ENCODE data around the gene SENP6. TPM values are rescaled to one million over a fixed set of nuclear protein-coding genes. Genes with fewer than 3 reads are reported as not detected.

SENP6 gene
- total and polyA plus RNA-seq, 12 donors, result 43.0 to 98.5 (median 76.6) TPM

DNA sequence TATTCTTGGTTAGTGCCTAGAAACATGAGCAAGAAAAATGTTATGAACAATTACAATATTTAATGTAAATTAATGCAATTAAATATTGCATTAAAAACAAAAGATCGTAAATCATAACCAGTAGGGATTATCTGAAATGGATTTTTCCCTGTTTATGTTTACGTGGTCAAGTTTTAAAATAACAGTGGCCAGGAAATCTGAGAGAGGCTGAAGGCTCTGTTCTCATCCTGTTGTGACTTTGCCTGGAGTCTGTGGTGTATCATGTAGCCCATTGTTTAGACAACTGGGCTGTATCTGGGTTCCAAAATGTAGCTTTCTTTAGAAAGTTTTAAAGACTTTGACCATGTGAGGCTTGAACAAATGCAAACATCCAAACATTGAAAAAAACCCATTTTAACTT is 149.8 kb downstream of the SENP6 start:
- no peak for DNase-seq
- Histone ChIP-seq H3K9me3 (replicated peaks in 1 of 3) (no peaks in the 10 kb centered on the region), H3K4me1 (replicated peaks in 1 of 2) (peaks cover 0 to 12% of the 10 kb centered on the region in 2 donors), H3K27ac (no peak overlapping the region), H3K4me3 (no peak overlapping the region), H3K36me3 (replicated peaks in 1 of 2) (no peaks in the 10 kb centered on the region), H3K27me3 (no peaks in the 10 kb centered on the region)
- TF ChIP-seq, protein P1, sequence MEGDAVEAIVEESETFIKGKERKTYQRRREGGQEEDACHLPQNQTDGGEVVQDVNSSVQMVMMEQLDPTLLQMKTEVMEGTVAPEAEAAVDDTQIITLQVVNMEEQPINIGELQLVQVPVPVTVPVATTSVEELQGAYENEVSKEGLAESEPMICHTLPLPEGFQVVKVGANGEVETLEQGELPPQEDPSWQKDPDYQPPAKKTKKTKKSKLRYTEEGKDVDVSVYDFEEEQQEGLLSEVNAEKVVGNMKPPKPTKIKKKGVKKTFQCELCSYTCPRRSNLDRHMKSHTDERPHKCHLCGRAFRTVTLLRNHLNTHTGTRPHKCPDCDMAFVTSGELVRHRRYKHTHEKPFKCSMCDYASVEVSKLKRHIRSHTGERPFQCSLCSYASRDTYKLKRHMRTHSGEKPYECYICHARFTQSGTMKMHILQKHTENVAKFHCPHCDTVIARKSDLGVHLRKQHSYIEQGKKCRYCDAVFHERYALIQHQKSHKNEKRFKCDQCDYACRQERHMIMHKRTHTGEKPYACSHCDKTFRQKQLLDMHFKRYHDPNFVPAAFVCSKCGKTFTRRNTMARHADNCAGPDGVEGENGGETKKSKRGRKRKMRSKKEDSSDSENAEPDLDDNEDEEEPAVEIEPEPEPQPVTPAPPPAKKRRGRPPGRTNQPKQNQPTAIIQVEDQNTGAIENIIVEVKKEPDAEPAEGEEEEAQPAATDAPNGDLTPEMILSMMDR (IDR thresholded peaks at IDR 0.05), result no peak
- no peak for TF ChIP-seq POLR2A (IDR thresholded peaks at IDR 0.05)
- WGBS, 4 donors, result 60 to 89% (median 78%) methylated on average over 2 of the region's 2 CpGs
- intact Hi-C loops (cut with DNase I), result no loop called here

DNA sequence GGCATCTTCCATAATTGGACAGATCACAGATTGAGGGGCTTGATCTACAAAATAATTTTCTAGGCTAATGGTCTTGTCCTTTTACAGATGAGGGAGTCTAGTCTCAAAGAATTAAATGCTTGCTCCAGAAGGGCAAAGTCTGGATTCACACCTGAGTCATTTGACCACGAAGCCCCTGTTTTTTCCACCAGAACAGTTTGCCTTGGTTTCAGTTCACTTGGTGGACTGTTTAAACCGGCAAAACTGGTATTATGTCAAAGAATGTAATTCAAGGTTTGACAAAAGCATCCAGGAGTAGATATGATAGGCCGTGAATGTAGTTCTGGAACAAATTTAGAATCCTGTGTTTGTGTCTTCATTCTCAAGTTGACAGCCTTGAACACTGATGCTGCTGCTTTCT is 150.7 kb downstream of the SENP6 start:
- TF ChIP-seq, protein P1 (IDR thresholded peaks at IDR 0.05), result no peak
- no peak for TF ChIP-seq POLR2A (IDR thresholded peaks at IDR 0.05)
- no peaks in the 10 kb centered on the region for H3K36me3 ChIP-seq (replicated peaks in 1 of 2)
- peaks cover 0 to 12% of the 10 kb centered on the region in 2 donors for H3K4me1 ChIP-seq (replicated peaks in 1 of 2)
- WGBS, 4 donors, result 82 to 91% (median 88%) methylated on average over 3 of the region's 3 CpGs
- no peak overlapping the region for H3K4me3 ChIP-seq
- H3K27me3 ChIP-seq, result no peaks in the 10 kb centered on the region
- intact Hi-C loops (cut with DNase I), result no loop called here
- DNase-seq, result no peak
- no peaks in the 10 kb centered on the region for H3K9me3 ChIP-seq (replicated peaks in 1 of 3)
- no peak overlapping the region for H3K27ac ChIP-seq

DNA sequence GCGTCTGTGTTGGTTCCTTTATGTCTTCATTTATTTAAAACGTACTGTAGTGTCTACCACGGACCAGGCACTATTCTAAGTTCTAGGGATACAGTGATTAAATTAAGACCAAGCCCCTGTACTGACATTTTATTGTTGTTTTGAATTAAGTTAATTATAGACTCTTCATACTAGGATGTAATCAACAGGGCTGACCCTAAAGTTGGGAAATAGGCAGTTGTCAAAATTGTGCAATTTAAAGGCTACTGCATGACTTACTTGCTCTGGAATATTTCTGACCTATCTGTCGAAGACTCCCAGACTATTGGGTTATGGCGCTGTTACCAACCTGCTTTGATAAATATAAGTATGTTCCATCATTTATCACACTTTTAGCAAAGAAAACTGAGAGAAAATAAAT is 154.0 kb downstream of the SENP6 start:
- 80 to 91% (median 90%) methylated on average over 5 of the region's 5 CpGs for WGBS, 4 donors
- H3K9me3 ChIP-seq (replicated peaks in 1 of 3), result no peaks in the 10 kb centered on the region
- intact Hi-C loops (cut with DNase I), result no loop called here
- no peak overlapping the region for H3K27ac ChIP-seq
- H3K4me1 ChIP-seq (replicated peaks in 1 of 2), result peaks cover 0 to 13% of the 10 kb centered on the region in 2 donors
- TF ChIP-seq, protein P1 (IDR thresholded peaks at IDR 0.05), result no peak
- no peak for TF ChIP-seq POLR2A (IDR thresholded peaks at IDR 0.05)
- H3K27me3 ChIP-seq, result no peaks in the 10 kb centered on the region
- DNase-seq, result no peak
- no peak overlapping the region for H3K4me3 ChIP-seq
- no peaks in the 10 kb centered on the region for H3K36me3 ChIP-seq (replicated peaks in 1 of 2)

DNA sequence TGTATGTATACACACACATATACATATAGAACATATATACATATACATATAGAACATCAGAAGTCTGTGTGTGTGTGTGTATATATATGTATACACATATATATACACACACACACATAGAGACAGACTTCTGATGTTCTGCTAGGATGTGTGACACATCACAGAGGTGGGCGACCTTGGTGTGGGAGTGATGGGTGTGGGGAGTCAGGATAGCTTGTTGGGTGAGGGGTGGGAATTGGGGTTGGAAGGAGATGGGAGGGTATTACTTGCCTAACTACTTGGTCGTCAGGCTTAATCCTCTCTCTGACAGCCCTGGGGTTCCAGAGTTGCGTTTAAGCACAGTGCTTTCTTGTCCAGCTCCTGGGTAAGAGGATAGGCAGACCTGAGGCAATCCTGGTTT is 155.6 kb downstream of the SENP6 start:
- Histone ChIP-seq H3K36me3 (replicated peaks in 1 of 2) (no peaks in the 10 kb centered on the region), H3K4me3 (no peak overlapping the region), H3K9me3 (replicated peaks in 1 of 3) (no peaks in the 10 kb centered on the region), H3K4me1 (replicated peaks in 1 of 2) (peaks cover 0 to 10% of the 10 kb centered on the region in 2 donors), H3K27me3 (no peaks in the 10 kb centered on the region), H3K27ac (no peak overlapping the region)
- intact Hi-C loops (cut with DNase I), result no loop called here
- 93 to 100% (median 95%) methylated on average over 3 of the region's 3 CpGs for WGBS, 4 donors
- no peak for TF ChIP-seq POLR2A (IDR thresholded peaks at IDR 0.05)
- TF ChIP-seq, protein P1 (IDR thresholded peaks at IDR 0.05), result no peak
- DNase-seq, result no peak
